Measurements from ENCODE around the gene IRF3. TPM values are rescaled to one million over a fixed set of nuclear protein-coding genes. Genes with fewer than 3 reads are reported as not detected.

IRF3 gene
- total RNA-seq, 1 donor from 2014 or later: 88.9 TPM

DNA sequence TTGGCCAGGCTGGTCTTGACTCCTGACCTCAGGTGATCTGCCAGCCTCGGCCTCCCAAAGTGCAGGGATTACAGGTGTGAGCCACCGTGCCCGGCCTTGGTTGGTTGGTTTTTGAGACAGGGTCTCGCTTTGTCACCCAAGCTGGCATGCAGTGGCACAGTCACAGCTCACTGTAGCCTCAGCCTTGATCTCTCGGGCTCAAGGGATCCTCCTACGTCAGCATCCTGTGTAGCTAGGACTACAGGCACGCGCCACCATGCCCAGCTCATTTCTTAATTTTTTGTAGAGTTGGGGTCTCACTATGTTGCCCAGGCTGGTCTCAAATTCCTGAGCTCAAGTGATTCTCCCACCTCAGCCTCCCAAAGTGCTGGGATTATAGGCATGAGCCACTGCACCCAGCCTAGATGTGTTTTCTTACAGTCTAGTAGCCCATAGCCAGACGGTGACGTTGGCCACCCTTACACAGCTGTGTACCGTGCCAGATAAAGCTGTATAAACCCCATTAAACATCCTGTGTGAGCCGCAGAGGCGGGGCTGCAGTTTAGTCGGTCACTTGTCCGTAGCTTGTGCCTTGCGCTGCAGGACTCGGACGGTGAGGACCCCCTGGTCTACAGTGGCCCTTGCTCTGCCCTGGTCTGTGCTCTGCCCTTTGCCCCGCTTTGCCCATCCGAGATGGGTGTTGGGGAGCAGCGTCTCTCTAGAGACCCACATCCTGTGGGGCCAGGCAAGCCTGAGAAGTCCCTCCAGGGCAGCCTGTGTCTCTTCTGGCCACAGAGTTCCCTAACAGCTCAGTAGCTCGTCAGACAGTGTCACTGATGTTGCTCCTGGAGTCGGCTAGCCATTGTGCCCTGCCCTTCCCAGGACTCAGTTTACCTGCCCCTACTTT, 9.8 kb downstream of the IRF3 start:
- TF ChIP-seq, protein P1, sequence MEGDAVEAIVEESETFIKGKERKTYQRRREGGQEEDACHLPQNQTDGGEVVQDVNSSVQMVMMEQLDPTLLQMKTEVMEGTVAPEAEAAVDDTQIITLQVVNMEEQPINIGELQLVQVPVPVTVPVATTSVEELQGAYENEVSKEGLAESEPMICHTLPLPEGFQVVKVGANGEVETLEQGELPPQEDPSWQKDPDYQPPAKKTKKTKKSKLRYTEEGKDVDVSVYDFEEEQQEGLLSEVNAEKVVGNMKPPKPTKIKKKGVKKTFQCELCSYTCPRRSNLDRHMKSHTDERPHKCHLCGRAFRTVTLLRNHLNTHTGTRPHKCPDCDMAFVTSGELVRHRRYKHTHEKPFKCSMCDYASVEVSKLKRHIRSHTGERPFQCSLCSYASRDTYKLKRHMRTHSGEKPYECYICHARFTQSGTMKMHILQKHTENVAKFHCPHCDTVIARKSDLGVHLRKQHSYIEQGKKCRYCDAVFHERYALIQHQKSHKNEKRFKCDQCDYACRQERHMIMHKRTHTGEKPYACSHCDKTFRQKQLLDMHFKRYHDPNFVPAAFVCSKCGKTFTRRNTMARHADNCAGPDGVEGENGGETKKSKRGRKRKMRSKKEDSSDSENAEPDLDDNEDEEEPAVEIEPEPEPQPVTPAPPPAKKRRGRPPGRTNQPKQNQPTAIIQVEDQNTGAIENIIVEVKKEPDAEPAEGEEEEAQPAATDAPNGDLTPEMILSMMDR (IDR thresholded peaks at IDR 0.05): no peak
- peaks cover 25% of the 10 kb centered on the region for H3K36me3 Mint-ChIP-seq (ENCODE audit: unreplicated experiment)
- H3K4me3 Mint-ChIP-seq (ENCODE audit: unreplicated experiment): no peak overlapping the region
- DNase-seq (ENCODE audit: extremely low spot score, unreplicated experiment): no peak
- H3K27ac Mint-ChIP-seq (ENCODE audit: unreplicated experiment): no peak overlapping the region
- H3K4me1 Mint-ChIP-seq (ENCODE audit: unreplicated experiment): no peaks in the 10 kb centered on the region
- H3K9me3 Mint-ChIP-seq (ENCODE audit: unreplicated experiment): no peaks in the 10 kb centered on the region
- no peaks in the 10 kb centered on the region for H3K27me3 Mint-ChIP-seq (ENCODE audit: unreplicated experiment)

DNA sequence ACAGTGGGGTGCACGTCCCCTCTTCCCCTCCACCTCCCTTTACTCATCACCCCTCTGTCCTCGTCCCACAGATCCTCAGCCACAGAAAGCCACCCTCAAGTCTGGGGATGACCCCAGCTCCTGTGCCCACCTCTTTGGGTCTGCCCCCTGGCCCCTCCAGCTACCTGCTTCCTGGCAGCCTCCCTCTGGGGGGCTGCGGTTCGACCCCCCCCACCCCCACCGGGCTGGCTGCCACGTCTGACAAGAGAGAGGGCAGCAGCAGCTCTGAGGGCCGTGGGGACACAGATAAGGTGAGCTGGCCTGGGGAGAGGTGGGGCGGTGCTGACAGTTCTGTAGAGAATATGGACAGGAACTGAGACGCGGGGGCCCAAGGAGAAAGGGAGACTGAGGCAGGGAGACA, 11.1 kb downstream of the IRF3 start:
- H3K27me3 Mint-ChIP-seq (ENCODE audit: unreplicated experiment): no peaks in the 10 kb centered on the region
- TF ChIP-seq, protein P1 (IDR thresholded peaks at IDR 0.05): no peak
- H3K9me3 Mint-ChIP-seq (ENCODE audit: unreplicated experiment): no peaks in the 10 kb centered on the region
- DNase-seq (ENCODE audit: extremely low spot score, unreplicated experiment): no peak
- H3K36me3 Mint-ChIP-seq (ENCODE audit: unreplicated experiment): peaks cover 24% of the 10 kb centered on the region
- no peak overlapping the region for H3K27ac Mint-ChIP-seq (ENCODE audit: unreplicated experiment)
- H3K4me3 Mint-ChIP-seq (ENCODE audit: unreplicated experiment): no peak overlapping the region
- no peaks in the 10 kb centered on the region for H3K4me1 Mint-ChIP-seq (ENCODE audit: unreplicated experiment)

DNA sequence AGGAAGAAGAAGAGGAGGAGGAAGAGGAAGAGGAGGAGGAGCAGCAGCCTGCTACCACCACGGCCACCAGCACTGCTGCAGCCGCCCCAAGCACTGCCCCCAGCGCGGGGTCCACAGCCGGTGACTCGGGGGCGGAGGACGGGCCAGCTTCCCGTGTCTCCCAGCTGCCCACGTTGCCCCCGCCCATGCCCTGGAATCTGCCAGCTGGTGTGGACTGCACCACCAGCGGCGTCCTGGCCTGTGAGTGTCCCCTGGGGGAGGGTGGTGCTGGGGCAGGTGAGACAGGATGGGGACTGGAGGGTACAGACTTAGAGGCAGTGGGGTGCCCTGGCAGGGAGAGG, 12.2 kb downstream of the IRF3 start:
- peaks cover 26% of the 10 kb centered on the region for H3K36me3 Mint-ChIP-seq (ENCODE audit: unreplicated experiment)
- H3K9me3 Mint-ChIP-seq (ENCODE audit: unreplicated experiment): no peaks in the 10 kb centered on the region
- no peak overlapping the region for H3K4me3 Mint-ChIP-seq (ENCODE audit: unreplicated experiment)
- no peaks in the 10 kb centered on the region for H3K4me1 Mint-ChIP-seq (ENCODE audit: unreplicated experiment)
- TF ChIP-seq, protein P1 (IDR thresholded peaks at IDR 0.05): no peak
- no peak overlapping the region for H3K27ac Mint-ChIP-seq (ENCODE audit: unreplicated experiment)
- DNase-seq (ENCODE audit: extremely low spot score, unreplicated experiment): no peak
- H3K27me3 Mint-ChIP-seq (ENCODE audit: unreplicated experiment): no peaks in the 10 kb centered on the region

DNA sequence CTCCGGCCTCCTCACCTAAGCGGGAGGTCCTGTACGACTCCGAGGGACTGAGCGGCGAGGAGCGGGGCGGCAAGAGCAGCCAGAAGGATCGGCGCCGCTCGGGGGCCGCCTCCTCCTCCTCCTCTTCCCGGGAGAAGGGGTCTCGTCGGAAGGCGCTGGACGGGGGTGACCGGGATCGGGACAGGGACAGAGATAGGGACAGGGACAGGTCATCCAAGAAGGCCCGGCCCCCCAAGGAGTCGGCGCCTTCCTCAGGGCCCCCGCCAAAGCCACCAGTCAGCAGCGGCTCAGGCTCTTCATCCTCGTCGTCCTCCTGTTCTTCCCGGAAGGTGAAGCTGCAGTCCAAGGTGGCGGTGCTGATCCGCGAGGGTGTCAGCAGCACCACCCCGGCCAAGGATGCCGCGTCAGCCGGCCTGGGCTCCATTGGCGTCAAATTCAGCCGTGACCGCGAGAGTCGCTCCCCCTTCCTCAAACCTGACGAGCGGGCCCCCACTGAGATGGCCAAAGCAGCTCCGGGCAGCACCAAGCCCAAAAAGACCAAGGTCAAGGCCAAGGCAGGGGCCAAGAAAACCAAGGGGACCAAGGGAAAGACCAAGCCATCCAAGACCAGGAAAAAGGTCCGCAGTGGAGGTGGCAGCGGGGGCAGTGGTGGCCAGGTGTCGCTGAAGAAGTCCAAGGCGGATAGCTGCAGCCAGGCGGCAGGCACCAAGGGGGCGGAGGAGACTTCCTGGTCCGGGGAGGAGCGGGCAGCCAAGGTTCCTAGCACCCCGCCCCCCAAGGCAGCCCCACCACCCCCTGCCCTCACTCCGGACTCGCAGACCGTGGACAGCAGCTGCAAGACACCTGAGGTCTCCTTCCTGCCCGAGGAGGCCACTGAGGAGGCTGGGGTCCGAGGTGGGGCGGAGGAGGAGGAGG, 12.8 kb downstream of the IRF3 start:
- Mint-ChIP-seq H3K4me1 (ENCODE audit: unreplicated experiment) (no peaks in the 10 kb centered on the region), H3K36me3 (ENCODE audit: unreplicated experiment) (peaks cover 26% of the 10 kb centered on the region), H3K27ac (ENCODE audit: unreplicated experiment) (no peak overlapping the region), H3K9me3 (ENCODE audit: unreplicated experiment) (no peaks in the 10 kb centered on the region), H3K27me3 (ENCODE audit: unreplicated experiment) (no peaks in the 10 kb centered on the region), H3K4me3 (ENCODE audit: unreplicated experiment) (no peak overlapping the region)
- TF ChIP-seq, protein P1 (IDR thresholded peaks at IDR 0.05): no peak
- DNase-seq (ENCODE audit: extremely low spot score, unreplicated experiment): no peak

All from osteocyte (in vitro differentiated cells).